Measurements from ENCODE around the gene GNAO1.

GRCh38 chr16:56336711-56337110, 145.4 kb downstream of the GNAO1 start:
- TF ChIP-seq EZH2phosphoT487 (IDR thresholded peaks at IDR 0.05; ENCODE audit: insufficient read depth, low read depth) (no peak), EZH2 (IDR thresholded peaks at IDR 0.05; ENCODE audit: insufficient read depth, poor library complexity, severe bottlenecking) (no peak)
